EH (cell line): ENCODE data around the gene ISL1.

Experiments
- DNase-seq: peaks from one replicate; pipeline ENCODE4 v3.0.0-alpha.2; 2015; ENCODE audit warnings: low read depth

ISL1 gene

GRCh38 chr5:51383131-51384121 is at the start of gene ISL1:
TSS of gene ISL1 (plus strand) at chr5:51383448. CDS start at chr5:51383672, 224 bp downstream.
- peak; percentile 89 for DNase-seq

- no peak for DNase-seq
Observed at GRCh38 chr5:51336878-51337277, 46.4 kb upstream of the ISL1 start.

GRCh38 chr5:51345106-51345505 is 38.1 kb upstream of the ISL1 start:
- DNase-seq = peak; percentile 60

GRCh38 chr5:51347157-51347556 is 36.1 kb upstream of the ISL1 start:
- DNase-seq = no peak

- DNase-seq = no peak
Observed at GRCh38 chr5:51347704-51348103, 35.5 kb upstream of the ISL1 start.

- no peak for DNase-seq
Observed at GRCh38 chr5:51371052-51371451, 12.2 kb upstream of the ISL1 start.

- no peak for DNase-seq
Observed at GRCh38 chr5:51373880-51374523, 9.2 kb upstream of the ISL1 start.

GRCh38 chr5:51375084-51375483 is 8.2 kb upstream of the ISL1 start:
- DNase-seq = no peak

- DNase-seq = no peak
Observed at GRCh38 chr5:51376509-51376908, 6.7 kb upstream of the ISL1 start.

- no peak for DNase-seq
Observed at GRCh38 chr5:51377151-51378060, 5.8 kb upstream of the ISL1 start.

- no peak for DNase-seq
Observed at GRCh38 chr5:51378061-51378409, 5.2 kb upstream of the ISL1 start.

GRCh38 chr5:51378448-51379330 is 4.6 kb upstream of the ISL1 start:
- peak; percentile 49 for DNase-seq

GRCh38 chr5:51379331-51379700 is 3.9 kb upstream of the ISL1 start:
- DNase-seq = no peak

GRCh38 chr5:51380603-51381207 is 2.5 kb upstream of the ISL1 start:
- DNase-seq = peak; percentile 47

- peak; percentile 33 for DNase-seq
Observed at GRCh38 chr5:51381761-51382474, 1.3 kb upstream of the ISL1 start.

- peak; percentile 37 for DNase-seq
Observed at GRCh38 chr5:51382521-51383130, 622 bp upstream of the ISL1 start.

- DNase-seq = peak; percentile 22
Observed at GRCh38 chr5:51384281-51384840, 1.1 kb downstream of the ISL1 start.

- no peak for DNase-seq
Observed at GRCh38 chr5:51385216-51385615, 2.0 kb downstream of the ISL1 start.
